Prostate gland (tissue), 2 donors: Measurements from ENCODE around the gene POLE.

Source experiments
- CTCF ChIP-seq, 4 experiments: fragments of 200-600 bp in 2 of 4; fragments of 450-650 bp in 2 of 4; sonication (generic) in 2 of 4; IDR thresholded peaks; 1 replicate in 3 of 4; 2 replicates in 1 of 4; pipeline ENCODE4 v1.5.1; 2016 to 2019; ENCODE audit warnings: antibody characterized with exemption in 4 of 4, mild to moderate bottlenecking in 2 of 4, moderate library complexity in 2 of 4
- POLR2A ChIP-seq: fragments of 450-650 bp; IDR thresholded peaks from one replicate; pipeline ENCODE4 v1.6.1; 2016; ENCODE audit warnings: antibody characterized with exemption, mild to moderate bottlenecking
- POLR2AphosphoS5 ChIP-seq: sonication (generic); formaldehyde crosslinking; IDR thresholded peaks from one replicate; pipeline ENCODE4 v1.6.1; 2017; ENCODE audit warnings: antibody characterized with exemption

DNA sequence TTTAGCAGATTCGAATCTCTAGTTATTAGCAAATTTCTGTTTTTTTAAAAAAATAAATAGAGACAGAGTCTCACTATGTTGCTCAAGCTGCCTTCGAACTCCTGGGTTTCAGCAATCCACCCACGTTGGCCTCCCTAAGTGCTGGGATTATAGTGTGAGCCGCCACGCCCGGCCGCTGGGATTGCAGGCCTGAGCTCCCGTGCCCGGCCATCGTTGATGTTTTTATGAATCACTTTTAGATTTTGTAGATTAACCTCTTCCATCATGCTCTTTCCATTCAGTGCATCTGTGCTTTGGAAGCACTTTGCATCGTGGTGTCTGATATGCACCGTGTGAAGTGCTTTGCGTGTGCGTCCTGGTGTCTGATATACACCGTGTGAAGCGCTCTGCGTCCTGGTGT lies 44.4 kb upstream of the POLE start:
- TF ChIP-seq CTCF (IDR thresholded peaks at IDR 0.05) (no peak), POLR2A (no peak), POLR2AphosphoS5 (no peak)
